ENCODE results near the gene SORBS1.

DNA sequence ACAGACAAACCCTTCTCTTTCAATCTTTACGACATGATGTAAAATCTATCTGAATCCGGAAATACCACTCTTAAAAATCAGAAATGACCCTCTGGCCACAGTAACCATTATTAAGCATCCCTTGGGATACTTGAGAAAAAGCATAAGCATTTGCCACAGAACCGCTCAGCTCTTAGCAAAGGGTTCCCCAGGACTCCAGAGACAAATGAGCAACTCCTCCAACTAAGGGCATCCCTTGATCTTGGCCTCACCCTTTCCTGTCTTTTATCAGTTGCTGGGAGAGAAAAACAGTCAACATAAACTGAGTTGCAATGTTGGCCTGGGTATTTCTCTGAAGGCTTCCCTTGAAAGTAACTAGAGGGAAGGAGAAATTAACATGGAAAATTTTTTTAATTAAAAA is 273.9 kb downstream of the SORBS1 start:
- TF ChIP-seq EZH2phosphoT487 (conservative IDR thresholded peaks at IDR 0.05; ENCODE audit: low read length) = no peak
- TF ChIP-seq, protein P1, sequence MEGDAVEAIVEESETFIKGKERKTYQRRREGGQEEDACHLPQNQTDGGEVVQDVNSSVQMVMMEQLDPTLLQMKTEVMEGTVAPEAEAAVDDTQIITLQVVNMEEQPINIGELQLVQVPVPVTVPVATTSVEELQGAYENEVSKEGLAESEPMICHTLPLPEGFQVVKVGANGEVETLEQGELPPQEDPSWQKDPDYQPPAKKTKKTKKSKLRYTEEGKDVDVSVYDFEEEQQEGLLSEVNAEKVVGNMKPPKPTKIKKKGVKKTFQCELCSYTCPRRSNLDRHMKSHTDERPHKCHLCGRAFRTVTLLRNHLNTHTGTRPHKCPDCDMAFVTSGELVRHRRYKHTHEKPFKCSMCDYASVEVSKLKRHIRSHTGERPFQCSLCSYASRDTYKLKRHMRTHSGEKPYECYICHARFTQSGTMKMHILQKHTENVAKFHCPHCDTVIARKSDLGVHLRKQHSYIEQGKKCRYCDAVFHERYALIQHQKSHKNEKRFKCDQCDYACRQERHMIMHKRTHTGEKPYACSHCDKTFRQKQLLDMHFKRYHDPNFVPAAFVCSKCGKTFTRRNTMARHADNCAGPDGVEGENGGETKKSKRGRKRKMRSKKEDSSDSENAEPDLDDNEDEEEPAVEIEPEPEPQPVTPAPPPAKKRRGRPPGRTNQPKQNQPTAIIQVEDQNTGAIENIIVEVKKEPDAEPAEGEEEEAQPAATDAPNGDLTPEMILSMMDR (IDR thresholded peaks at IDR 0.05; ENCODE audit: insufficient read depth, low read length, poor library complexity, severe bottlenecking) = no peak

Measured in SU-DHL-6 (cell line).